A673 (cell line): ENCODE results near the gene AARS2. TPM values are rescaled to one million over a fixed set of nuclear protein-coding genes. Genes with fewer than 3 reads are reported as not detected.
"Not testable (repeated sequence)": the region's sequence is repeated elsewhere in the genome, so short reads cannot be mapped to it uniquely, and the experiment has no call there.

Source experiments
- BruUV-seq: library from RNA; stranded (reverse); fragments of 400-500 nt; replicated peaks from 2 replicates; lab custom pipeline; 2021; lab: Mats Ljungman, UMichigan
- CTCF ChIA-PET: fragments of 300-600 bp; sonication (Branson Sonifier 250); formaldehyde crosslinking; loops from one replicate; lab custom pipeline; 2022; ENCODE audit warnings: antibody characterized with exemption; lab: Charles Lee
- POLR2A ChIA-PET: fragments of 300-600 bp; sonication (Branson Sonifier 250); formaldehyde crosslinking; loops from one replicate; lab custom pipeline; 2022; ENCODE audit warnings: antibody characterized with exemption; ENCODE audit not compliant: low non-redundant PET; lab: Charles Lee
- DNase-seq: peaks from one replicate; pipeline ENCODE4 v3.0.0-alpha.2; 2015; ENCODE audit warnings: low spot score
- H3K27ac ChIP-seq: fragments of 200-600 bp; sonication (generic); 2 replicates; pipeline ENCODE4 v1.5.1; 2016; ENCODE audit warnings: mixed run types, low read depth, mild to moderate bottlenecking, mixed read lengths, antibody characterized with exemption, low read length; ENCODE audit not compliant: poor library complexity, severe bottlenecking
- H3K27me3 ChIP-seq: fragments of 200-600 bp; sonication (generic); replicated peaks from 2 replicates; pipeline ENCODE4 v1.6.1; 2017; ENCODE audit warnings: mixed run types, low read depth, mild to moderate bottlenecking, mixed read lengths, antibody characterized with exemption, low read length; ENCODE audit not compliant: insufficient read depth, poor library complexity
- H3K36me3 ChIP-seq: fragments of 200-600 bp; sonication (generic); 2 replicates; pipeline ENCODE4 v1.6.1; 2016; ENCODE audit warnings: mixed run types, mild to moderate bottlenecking, mixed read lengths, antibody characterized with exemption, low read length; ENCODE audit not compliant: insufficient read depth, poor library complexity, severe bottlenecking
- H3K4me1 ChIP-seq: fragments of 200-600 bp; sonication (generic); 2 replicates; pipeline ENCODE4 v1.6.1; 2017; ENCODE audit warnings: mixed run types, mild to moderate bottlenecking, mixed read lengths, antibody characterized with exemption, low read length; ENCODE audit not compliant: insufficient read depth, poor library complexity, severe bottlenecking
- H3K4me3 ChIP-seq: fragments of 200-600 bp; sonication (generic); 2 replicates; pipeline ENCODE4 v1.5.1; 2016; ENCODE audit warnings: low read depth, mixed run types, mild to moderate bottlenecking, mixed read lengths, low read length; ENCODE audit not compliant: poor library complexity, severe bottlenecking
- H3K9me3 ChIP-seq: fragments of 200-600 bp; sonication (generic); 2 replicates; pipeline ENCODE4 v1.6.1; 2016; ENCODE audit warnings: mixed run types, low read depth, mild to moderate bottlenecking, mixed read lengths, antibody characterized with exemption, low read length; ENCODE audit not compliant: poor library complexity, severe bottlenecking
- CTCF ChIP-seq: fragments of 300-800, 200-600 bp; sonication (generic); conservative IDR thresholded peaks from 2 replicates; pipeline ENCODE4 v1.5.1; 2017; ENCODE audit warnings: low read depth, mild to moderate bottlenecking, antibody characterized with exemption, low read length, moderate library complexity, mixed read lengths
- EZH2 ChIP-seq: fragments of 200-600 bp; sonication (generic); IDR thresholded peaks from 2 replicates; pipeline ENCODE4 v1.6.1; 2017; ENCODE audit warnings: borderline replicate concordance, low read depth, mild to moderate bottlenecking, mixed read lengths, antibody characterized with exemption, low read length; ENCODE audit not compliant: poor library complexity, severe bottlenecking
- intact Hi-C: fragments of 100-400 bp; cut with micrococcal nuclease; formaldehyde crosslinking; loops from one replicate; pipeline ENCODE4 v1.10.0; 2022; ENCODE audit not compliant: unreplicated experiment
- total RNA-seq: library from RNA; stranded (reverse); gene quantifications from 2 replicates; pipeline ENCODE4 v1.2.3, GENCODE V29; 2021

Gene AARS2
- total RNA-seq, 1 experiment from 2014 or later = 25.0 TPM

- no TSS peak for BruUV-seq
- H3K27ac ChIP-seq = no peak overlapping the region
- no peaks in the 10 kb centered on the region for H3K9me3 ChIP-seq
- TF ChIP-seq EZH2 (no peak), CTCF (no peak)
- ChIA-PET CTCF (no interaction called here), POLR2A (no interaction called here)
- no peak overlapping the region for H3K4me3 ChIP-seq
- no peaks in the 10 kb centered on the region for H3K27me3 ChIP-seq
- H3K4me1 ChIP-seq = no peaks in the 10 kb centered on the region
- intact Hi-C loops = no loop called here
- no peaks in the 10 kb centered on the region for H3K36me3 ChIP-seq
- DNase-seq = no peak
These were observed 39.1 kb upstream of the AARS2 start for GRCh38 chr6:44352259-44352658.

- H3K27me3 ChIP-seq, H3K27ac ChIP-seq, POLR2A ChIA-PET, H3K4me1 ChIP-seq, H3K4me3 ChIP-seq, H3K9me3 ChIP-seq, H3K36me3 ChIP-seq, DNase-seq, intact Hi-C loops, BruUV-seq: not testable (repeated sequence)
- CTCF ChIA-PET = interaction anchor here (0.7 kb wide), 1 partner anchor 59 kb away, joined by 9 read pairs; no protein-coding TSS in a partner anchor
These were observed 37.5 kb upstream of the AARS2 start for GRCh38 chr6:44350650-44350994.

DNA sequence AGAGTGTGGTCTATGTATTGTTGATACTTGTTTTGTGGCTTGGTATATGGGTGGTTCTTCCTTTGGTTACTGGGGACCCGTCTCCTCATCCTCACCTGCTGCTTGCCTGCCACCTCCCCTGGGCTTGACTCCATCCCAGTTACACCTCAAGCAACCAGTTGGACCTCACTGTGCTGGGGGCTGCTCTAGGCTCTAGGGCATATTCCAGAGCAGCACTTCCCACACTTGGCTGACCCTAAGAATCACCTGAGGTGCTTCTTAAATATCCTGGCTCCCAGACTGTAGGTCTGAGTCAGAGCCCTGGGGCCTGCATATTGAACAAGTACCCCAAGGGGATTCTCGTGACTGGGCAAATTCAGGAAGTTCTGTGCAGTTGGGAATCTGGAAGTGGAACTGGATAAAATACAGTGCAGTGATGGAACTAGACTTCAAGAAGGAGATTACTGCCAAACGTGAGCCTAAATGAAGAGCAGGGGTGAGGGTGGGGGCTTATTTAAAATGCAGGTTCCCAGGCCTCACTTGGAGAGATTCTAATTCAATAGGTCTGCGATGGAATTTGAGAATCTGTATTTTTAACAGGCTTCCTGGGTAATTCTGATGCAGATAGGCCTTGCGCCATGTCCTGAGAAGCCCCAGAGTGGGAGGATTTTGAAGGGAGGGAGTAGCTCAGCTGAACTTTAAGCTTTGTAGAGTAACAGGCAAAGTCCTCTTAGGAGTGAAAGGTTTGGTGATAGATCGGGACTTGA lies 36.9 kb upstream of the AARS2 start:
- H3K4me1 ChIP-seq = no peaks in the 10 kb centered on the region
- DNase-seq = no peak
- H3K4me3 ChIP-seq = no peak overlapping the region
- no peaks in the 10 kb centered on the region for H3K36me3 ChIP-seq
- TF ChIP-seq CTCF (no peak), EZH2 (no peak)
- intact Hi-C loops = no loop called here
- ChIA-PET CTCF (interaction anchor here (0.7 kb wide), 1 partner anchor 58 kb away, joined by 9 read pairs; no protein-coding TSS in a partner anchor), POLR2A (no interaction called here)
- H3K27me3 ChIP-seq = no peaks in the 10 kb centered on the region
- no peaks in the 10 kb centered on the region for H3K9me3 ChIP-seq
- BruUV-seq = no TSS peak
- no peak overlapping the region for H3K27ac ChIP-seq

- intact Hi-C loops, CTCF ChIA-PET, H3K36me3 ChIP-seq, H3K4me3 ChIP-seq, H3K9me3 ChIP-seq, DNase-seq, H3K4me1 ChIP-seq, H3K27ac ChIP-seq, BruUV-seq, POLR2A ChIA-PET: not testable (repeated sequence)
- peaks cover 30% of the 10 kb centered on the region for H3K27me3 ChIP-seq
These were observed 33.7 kb upstream of the AARS2 start for GRCh38 chr6:44346818-44347217.
